GM19351 (cell line): Measurements from ENCODE around the gene SKI.

Experiments
- ATAC-seq: cut with Tn5 transposase; IDR thresholded peaks from one replicate; pipeline ENCODE4 v1.9.1; 2021; ENCODE audit warnings: mild to moderate bottlenecking, moderate library complexity; ENCODE audit not compliant: unreplicated experiment

Gene SKI

DNA sequence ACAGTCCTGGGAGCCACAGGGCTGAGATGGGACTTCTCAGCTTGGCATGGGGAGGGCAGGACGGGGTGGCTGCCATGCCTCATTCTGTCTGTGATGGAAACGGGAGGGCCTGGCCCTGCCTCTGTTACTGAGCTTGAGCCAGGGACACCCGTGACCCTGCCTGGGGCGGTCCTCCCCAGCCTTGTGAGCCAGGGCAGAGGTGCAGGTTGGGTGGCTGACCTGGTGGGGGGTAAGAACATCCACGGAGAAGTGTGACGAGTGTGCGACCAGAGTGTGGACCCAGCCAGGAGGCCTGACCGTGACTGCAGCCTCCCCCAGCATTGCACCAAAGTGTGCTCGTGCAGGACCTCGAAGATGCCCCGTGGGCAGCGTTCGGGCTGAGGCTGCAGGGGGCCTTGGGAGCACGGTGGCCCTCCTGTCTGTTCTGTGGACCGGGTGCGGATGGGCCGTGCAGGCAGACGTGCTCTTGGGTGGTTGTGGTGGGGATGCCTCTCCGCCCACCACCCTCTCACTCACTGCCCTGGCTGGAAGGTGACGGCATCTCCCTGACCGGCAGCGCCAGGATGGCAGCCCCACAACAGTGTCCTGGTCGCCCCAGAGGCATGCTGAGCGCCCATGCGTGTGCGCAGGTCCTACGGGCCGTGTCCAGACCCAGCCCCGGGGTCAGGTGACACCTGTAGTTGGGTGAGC, 45.4 kb downstream of the SKI start:
- no peak for ATAC-seq

DNA sequence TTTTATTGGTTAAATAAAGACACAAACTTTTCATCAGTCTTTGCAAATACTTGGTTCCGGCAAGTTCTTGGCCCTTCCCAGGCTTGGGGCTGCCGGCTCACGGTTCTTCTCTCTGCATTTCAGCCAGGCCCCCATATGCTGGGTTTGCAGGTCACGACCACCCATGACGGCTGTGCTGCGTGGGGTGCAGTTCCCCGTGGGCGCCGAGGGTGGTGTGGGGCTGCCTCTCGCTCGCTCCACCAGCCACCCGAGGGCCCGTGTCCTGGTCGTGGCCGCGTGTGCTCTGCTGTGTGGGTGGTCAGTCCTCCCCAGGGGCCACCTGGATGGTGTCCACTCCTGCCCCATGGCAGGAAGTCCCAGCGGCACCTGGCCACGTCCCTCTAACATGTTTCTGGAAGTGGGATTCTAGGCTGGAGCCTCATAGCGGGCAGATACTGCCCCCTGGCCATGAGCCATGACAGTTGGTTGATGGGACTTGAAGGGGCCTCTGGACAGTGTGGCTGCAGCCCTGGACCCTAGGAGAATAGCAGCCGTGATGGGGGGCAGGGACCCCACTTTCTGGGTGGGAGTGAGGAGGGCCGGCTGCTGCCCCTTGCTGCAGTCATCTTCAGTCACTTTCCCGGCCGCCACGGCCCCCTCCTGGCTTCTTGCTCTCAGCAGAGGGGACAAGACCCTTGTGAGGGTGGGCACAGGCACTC, 46.3 kb downstream of the SKI start:
- ATAC-seq: no peak

DNA sequence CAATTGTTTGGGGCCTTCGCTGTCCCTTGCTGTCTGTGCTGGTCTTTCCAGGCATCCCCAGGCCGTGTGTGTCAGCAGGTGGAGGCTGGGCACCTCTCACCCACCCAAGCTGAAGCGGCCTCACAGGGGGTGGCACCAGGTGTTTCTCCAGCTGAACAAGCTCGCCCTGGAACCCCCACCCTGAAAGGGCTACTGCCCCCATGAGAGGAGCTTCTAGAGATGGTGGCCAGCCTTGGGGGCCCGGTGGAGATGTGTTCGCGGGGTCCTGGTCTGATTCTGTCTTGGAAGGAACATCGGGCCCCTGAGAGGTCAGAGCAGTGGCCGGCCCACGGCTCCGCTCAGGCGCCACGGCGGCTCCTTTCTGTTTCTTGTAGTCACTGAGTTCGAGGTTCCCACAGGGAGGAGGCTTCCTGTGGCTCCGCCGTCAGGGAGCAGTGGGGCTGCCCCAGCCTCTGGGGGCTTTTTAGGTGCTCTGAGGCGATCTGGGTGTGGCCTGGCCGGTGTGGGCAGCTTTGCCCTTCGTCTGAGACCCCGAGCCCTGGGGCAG, 46.9 kb downstream of the SKI start:
- no peak for ATAC-seq

GRCh38 chr1:2275796-2276536, 47.8 kb downstream of the SKI start:
- no peak for ATAC-seq

GRCh38 chr1:2276803-2277580, 48.9 kb downstream of the SKI start:
- ATAC-seq: no peak

GRCh38 chr1:2277741-2278488, 49.8 kb downstream of the SKI start:
- no peak for ATAC-seq

DNA sequence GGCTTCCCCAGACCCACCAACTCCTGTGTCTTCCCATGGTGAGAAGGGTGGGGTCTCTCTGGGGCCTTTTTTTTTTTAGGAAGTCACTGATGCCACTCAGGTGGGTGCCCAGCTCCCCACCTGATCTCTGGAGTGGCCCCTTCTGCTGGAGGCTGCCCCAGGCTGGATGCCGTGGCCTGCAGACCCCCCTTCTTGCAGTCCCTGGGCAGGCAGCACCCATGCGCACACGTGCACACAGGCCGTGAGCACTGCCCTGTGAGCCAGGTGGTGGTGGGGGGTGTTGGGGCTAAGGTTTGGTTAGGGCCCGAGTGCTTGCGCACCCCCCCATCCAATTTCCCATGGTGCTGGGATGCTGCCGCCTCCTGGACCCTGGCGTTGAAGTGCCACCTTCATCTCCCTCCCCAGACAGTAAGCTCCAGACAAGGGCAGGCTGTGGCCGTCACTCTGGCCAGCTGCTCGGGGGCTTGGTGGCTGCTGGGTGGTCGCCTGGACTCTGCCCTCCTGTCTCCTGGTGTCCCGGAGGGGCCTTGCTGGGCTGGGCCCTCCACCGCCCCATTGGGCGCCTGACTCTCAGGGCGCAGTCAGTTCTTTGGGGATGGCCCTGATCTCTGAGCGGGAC, 50.6 kb downstream of the SKI start:
- ATAC-seq: no peak

GRCh38 chr1:2279210-2279639, 51.1 kb downstream of the SKI start:
- ATAC-seq: no peak

DNA sequence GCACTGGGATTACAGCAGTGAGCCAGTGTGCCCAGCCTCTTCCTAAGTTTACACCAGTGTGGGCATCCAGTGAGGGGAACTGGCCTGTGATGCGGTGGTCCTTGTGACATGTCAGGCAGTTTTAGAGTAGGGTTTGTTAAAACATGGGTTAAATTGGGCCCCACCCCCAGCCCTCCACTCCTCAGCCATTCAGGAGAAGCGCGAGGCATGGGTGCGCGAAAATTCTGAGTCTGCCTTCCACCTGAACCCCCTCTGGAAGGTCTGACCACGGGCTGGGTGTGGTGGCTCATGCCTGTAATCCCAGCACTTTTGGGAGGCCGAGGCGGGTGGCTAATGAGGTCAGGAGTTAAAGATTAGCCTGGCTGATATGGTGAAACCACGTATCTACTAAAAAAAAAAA, 51.7 kb downstream of the SKI start:
- ATAC-seq: no peak

DNA sequence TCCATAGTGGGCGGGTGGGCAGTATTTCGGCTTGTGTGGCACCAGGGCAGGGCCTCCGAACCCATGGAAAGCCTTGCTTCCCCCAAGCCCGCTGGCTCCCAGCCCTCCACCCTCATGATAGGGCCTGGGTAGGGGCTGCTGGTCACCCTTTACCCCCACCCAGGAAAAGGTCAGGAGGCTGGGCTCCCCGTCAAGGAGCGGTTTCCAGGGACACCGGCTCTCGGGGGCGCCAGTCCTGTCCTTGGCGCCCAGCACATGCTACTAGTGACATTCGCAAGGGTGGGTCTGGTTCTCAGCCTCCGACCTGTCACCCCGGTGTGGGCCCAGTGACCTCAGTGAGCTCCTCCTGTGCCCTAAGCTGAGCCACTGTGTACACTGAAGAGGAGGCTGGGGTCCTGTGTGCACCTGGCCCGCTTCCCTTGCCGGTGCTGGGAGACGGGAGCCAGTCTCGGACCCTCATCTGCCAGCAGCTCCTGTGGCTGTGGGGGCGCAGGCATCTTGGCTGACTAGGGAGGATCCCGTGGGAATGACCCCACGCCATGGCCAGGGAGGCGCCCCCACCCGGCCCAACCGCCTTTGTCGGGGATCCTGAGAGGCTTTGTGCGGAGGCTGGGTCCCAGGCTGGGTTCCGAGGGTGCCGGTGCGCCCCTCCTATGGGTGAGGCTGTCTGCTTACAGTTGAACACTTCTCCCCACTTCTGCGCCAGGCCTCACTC, 54.6 kb downstream of the SKI start:
- ATAC-seq: no peak

DNA sequence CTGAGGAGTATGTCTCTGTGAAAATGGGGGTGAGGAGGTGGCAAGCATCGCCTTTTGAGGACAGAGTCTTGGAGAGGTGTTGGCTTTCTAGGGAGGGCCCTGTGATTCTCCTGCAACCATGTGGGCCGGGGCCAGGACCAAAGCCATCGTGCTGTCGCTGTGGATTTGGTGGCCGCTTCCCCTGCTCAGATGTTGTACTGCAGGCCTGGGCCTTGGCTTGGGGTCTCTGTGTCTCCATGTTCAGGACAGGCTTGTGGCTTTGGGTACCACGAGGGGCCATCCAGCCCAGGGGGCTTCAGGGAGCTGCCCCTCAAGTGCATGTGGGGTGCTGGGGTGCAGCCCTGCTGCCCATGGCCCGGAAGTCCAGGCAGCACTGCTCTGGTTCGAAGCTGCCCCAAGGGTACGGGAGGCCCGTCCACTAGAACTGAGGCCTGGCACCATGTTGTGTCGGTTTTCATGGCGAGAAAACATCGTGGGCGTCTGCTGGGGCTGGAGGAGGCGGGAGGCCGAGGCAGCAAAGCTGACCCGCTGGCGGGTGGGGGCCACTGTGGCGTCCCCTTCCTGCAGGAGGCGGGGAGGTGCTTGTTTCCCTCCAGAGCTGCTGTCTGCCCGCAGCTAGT, 55.4 kb downstream of the SKI start:
- ATAC-seq: no peak

GRCh38 chr1:2283991-2284895, 56.1 kb downstream of the SKI start:
- ATAC-seq: no peak

GRCh38 chr1:2284932-2285331, 56.8 kb downstream of the SKI start:
- ATAC-seq: no peak

GRCh38 chr1:2286923-2287322, 58.8 kb downstream of the SKI start:
- no peak for ATAC-seq

DNA sequence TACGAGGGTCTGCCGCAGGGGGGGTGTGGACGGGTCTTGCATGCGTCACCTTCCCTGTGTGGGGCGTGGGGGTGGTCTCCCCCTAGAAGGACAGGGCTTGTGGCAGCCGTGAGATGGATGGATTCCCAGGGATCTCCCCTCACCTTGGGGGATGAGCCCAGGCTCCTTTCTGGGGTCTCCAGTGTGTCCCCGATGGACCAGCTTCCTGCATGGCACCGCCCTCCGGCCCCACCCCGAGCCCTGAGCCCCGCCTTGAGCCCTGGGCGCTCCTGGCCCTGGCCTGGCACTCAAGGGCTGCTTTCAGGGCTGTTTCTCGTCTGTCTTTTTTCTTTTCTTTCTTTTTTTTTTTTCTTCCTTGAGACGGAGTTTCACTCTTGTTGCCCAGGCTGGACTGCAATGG, 59.5 kb downstream of the SKI start:
- ATAC-seq: no peak

DNA sequence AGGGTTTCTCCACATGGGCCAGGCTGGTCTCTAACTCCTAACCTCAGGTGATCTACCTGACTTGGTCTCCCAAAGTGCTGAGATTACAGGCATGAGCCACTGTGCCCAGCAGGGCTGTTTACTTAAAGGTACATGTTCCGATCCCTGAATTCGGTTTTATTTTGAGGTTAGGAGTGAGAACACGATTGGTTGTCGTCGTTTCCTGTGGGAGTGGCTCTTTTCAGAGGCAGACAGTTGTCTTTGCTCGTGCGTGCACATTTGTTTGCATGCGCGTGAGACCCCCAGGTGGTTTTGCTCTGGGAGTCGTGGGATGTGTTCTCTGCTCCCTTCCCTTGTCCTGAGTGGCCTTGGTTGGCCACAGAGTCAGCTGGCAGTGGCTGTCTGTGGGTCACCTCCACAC, 60.2 kb downstream of the SKI start:
- ATAC-seq: no peak

DNA sequence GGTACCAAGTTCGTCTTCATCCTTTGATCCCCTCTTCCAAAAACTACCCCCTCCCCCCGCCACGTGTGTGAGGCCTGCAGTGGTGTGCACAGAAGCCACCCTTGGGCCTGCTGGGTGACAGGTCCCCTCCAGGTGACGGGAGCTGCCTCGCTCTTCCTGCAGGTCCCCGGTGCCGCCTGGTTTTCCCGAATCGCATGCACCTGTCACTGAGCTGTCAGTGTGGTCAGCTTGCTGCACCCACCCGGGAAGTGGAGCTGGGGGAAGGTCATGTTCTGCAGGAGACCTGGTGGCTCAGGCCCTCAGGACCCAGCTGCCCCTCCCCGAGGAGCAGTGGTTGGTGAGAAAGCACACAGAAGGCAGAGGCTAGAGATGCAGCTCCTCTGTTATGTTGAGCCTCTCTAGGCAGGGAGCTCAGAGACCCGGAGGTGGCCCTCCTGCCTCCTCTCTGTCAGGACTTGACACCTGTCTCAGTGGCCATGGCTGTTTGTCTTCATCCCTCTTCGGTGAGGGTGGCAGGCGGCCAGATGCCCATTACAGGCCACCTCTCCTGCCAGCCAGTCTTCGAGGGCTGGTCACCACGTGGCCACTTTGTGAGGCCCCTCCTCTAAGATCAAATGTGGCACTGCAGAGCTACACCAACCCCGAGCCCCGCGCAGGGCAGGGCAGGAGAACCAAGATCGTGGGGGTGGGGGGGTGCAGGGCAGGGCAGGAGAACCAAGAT, 60.9 kb downstream of the SKI start:
- ATAC-seq: no peak
